Caco-2 (cell line): Measurements from ENCODE around the gene ISLR. TPM values are rescaled to one million over a fixed set of nuclear protein-coding genes. Genes with fewer than 3 reads are reported as not detected.

Experiments used
- BruUV-seq: library from RNA; stranded (reverse); fragments of 400-500 nt; replicated peaks from 2 replicates; lab custom pipeline; 2021; lab: Mats Ljungman, UMichigan
- CTCF ChIA-PET: fragments of 300-600 bp; sonication (Branson Sonifier 250); formaldehyde crosslinking; loops from one replicate; lab custom pipeline; 2022; ENCODE audit warnings: antibody characterized with exemption; lab: Charles Lee
- POLR2A ChIA-PET: fragments of 300-600 bp; sonication (Branson Sonifier 250); formaldehyde crosslinking; loops from one replicate; lab custom pipeline; 2022; ENCODE audit warnings: antibody characterized with exemption; lab: Charles Lee
- DNase-seq, 2 experiments: peaks; one replicate each; pipeline versions ENCODE4 v3.0.0 to v3.0.0-alpha.2; 2020 to 2022
- H3K27me3 ChIP-seq: replicated peaks from 2 replicates; pipeline ENCODE4 v1.6.0; 2011; ENCODE audit warnings: low read length; ENCODE audit not compliant: control insufficient read depth, insufficient read depth
- H3K36me3 ChIP-seq: 2 replicates; pipeline ENCODE4 v1.5.1; 2011; ENCODE audit warnings: low read length; ENCODE audit not compliant: control insufficient read depth, insufficient read depth
- H3K4me1 ChIP-seq: fragments of 250-450 bp; sonication (Bioruptor Pico); 2 replicates; pipeline ENCODE4 v1.5.1; 2020; ENCODE audit warnings: mild to moderate bottlenecking
- H3K4me3 ChIP-seq: 2 replicates; pipeline ENCODE4 v1.5.1; 2011; ENCODE audit warnings: low read depth, mild to moderate bottlenecking, control low read depth, low read length
- H3K9me3 ChIP-seq: fragments of 250-450 bp; sonication (Bioruptor Pico); 2 replicates; pipeline ENCODE4 v1.5.1; 2020; ENCODE audit warnings: mild to moderate bottlenecking, moderate library complexity
- H3K27ac Mint-ChIP-seq: one replicate; pipeline ENCODE4 v1.8.0; 2022; ENCODE audit warnings: mixed read lengths; ENCODE audit not compliant: unreplicated experiment
- H3K27me3 Mint-ChIP-seq: one replicate; pipeline ENCODE4 v1.8.0; 2022; ENCODE audit warnings: mixed read lengths; ENCODE audit not compliant: insufficient read depth, unreplicated experiment
- H3K36me3 Mint-ChIP-seq: one replicate; pipeline ENCODE4 v1.8.0; 2022; ENCODE audit warnings: mild to moderate bottlenecking, mixed read lengths; ENCODE audit not compliant: insufficient read depth, unreplicated experiment
- H3K4me1 Mint-ChIP-seq: one replicate; pipeline ENCODE4 v1.8.0; 2022; ENCODE audit warnings: low read depth, mixed read lengths; ENCODE audit not compliant: unreplicated experiment
- H3K4me3 Mint-ChIP-seq: one replicate; pipeline ENCODE4 v1.8.0; 2022; ENCODE audit warnings: mild to moderate bottlenecking, moderate library complexity, mixed read lengths; ENCODE audit not compliant: unreplicated experiment
- H3K9me3 Mint-ChIP-seq: one replicate; pipeline ENCODE4 v1.8.0; 2022; ENCODE audit warnings: mixed read lengths; ENCODE audit not compliant: unreplicated experiment
- CTCF ChIP-seq, 2 experiments: fragments of 200-600 bp in 1 of 2; IDR thresholded peaks; 1 replicate in 1 of 2; 2 replicates in 1 of 2; pipeline versions ENCODE4 v1.5.1 to v1.8.0; 2011 to 2022; ENCODE audit warnings: antibody characterized with exemption in 1 of 2, control low read depth in 1 of 2, inconsistent platforms in 1 of 2, low read depth in 1 of 2, low read length in 1 of 2, mild to moderate bottlenecking in 1 of 2, moderate library complexity in 1 of 2; ENCODE audit not compliant: insufficient read depth in 1 of 2, severe bottlenecking in 1 of 2, unreplicated experiment in 1 of 2
- intact Hi-C: fragments of 100-400 bp; cut with micrococcal nuclease; formaldehyde crosslinking; loops from one replicate; pipeline ENCODE4 v1.10.0; 2022; ENCODE audit not compliant: unreplicated experiment
- total RNA-seq: library from RNA; stranded (reverse); gene quantifications from 2 replicates; pipeline ENCODE4 v1.2.3, GENCODE V29; 2022

The ISLR gene
- total RNA-seq, 1 experiment from 2014 or later: not detected

- H3K9me3 ChIP-seq: no peaks in the 10 kb centered on the region
- DNase-seq: peak; percentile 42 to 74
- peak within 1 kb of the TSS; percentile 20 for H3K27ac Mint-ChIP-seq
- TF ChIP-seq CTCF (IDR thresholded peaks at IDR 0.05; ENCODE audit: insufficient read depth in 1 of 2, low read depth in 1 of 2, low read length in 1 of 2, severe bottlenecking in 1 of 2, unreplicated experiment in 1 of 2): no peak
- CTCF ChIA-PET: interaction anchor here (0.6 kb wide), 1 partner anchor 21 kb away, joined by 3 read pairs; no protein-coding TSS in a partner anchor
- no peaks in the 10 kb centered on the region for H3K27me3 ChIP-seq
- no TSS peak for BruUV-seq
- peaks cover 12% of the 10 kb centered on the region; the same call in 1 of the 2 replicates for H3K4me1 ChIP-seq
- H3K4me3 Mint-ChIP-seq: peak within 1 kb of the TSS; percentile 18
- H3K36me3 ChIP-seq: no peaks in the 10 kb centered on the region
- H3K4me1 Mint-ChIP-seq: peaks cover 7% of the 10 kb centered on the region
- H3K9me3 Mint-ChIP-seq: no peaks in the 10 kb centered on the region
- H3K27me3 Mint-ChIP-seq: no peaks in the 10 kb centered on the region
- no peaks in the 10 kb centered on the region for H3K36me3 Mint-ChIP-seq
- POLR2A ChIA-PET: no interaction called here
- intact Hi-C loops: no loop called here
- no peak within 1 kb of the TSS for H3K4me3 ChIP-seq
These were observed 29.2 kb downstream of the ISLR start, which contains the start of gene STRA6 for GRCh38 chr15:74202452-74203401. Gene STRA6 (minus strand): TSS chr15:74202787. CDS start chr15:74202267, 520 bp downstream.

GRCh38 chr15:74203914-74204431, 30.5 kb downstream of the ISLR start:
- Mint-ChIP-seq H3K4me1 (peaks cover 14% of the 10 kb centered on the region), H3K9me3 (no peaks in the 10 kb centered on the region), H3K27me3 (no peaks in the 10 kb centered on the region), H3K4me3 (no peak overlapping the region), H3K27ac (no peak overlapping the region), H3K36me3 (peaks cover 6% of the 10 kb centered on the region)
- Histone ChIP-seq H3K4me1 (peaks cover 12% of the 10 kb centered on the region; the same call in 1 of the 2 replicates), H3K36me3 (no peaks in the 10 kb centered on the region), H3K27me3 (no peaks in the 10 kb centered on the region), H3K9me3 (no peaks in the 10 kb centered on the region), H3K4me3 (no peak overlapping the region)
- intact Hi-C loops: no loop called here
- no peak for DNase-seq
- ChIA-PET CTCF (no interaction called here), POLR2A (no interaction called here)
- no peak for TF ChIP-seq CTCF (IDR thresholded peaks at IDR 0.05; ENCODE audit: insufficient read depth in 1 of 2, low read depth in 1 of 2, low read length in 1 of 2, severe bottlenecking in 1 of 2, unreplicated experiment in 1 of 2)
- no TSS peak for BruUV-seq

GRCh38 chr15:74205582-74205947, 32.1 kb downstream of the ISLR start:
- Histone ChIP-seq H3K9me3 (no peaks in the 10 kb centered on the region), H3K4me3 (no peak overlapping the region), H3K4me1 (peaks cover 12% of the 10 kb centered on the region; the same call in 1 of the 2 replicates), H3K27me3 (no peaks in the 10 kb centered on the region), H3K36me3 (no peaks in the 10 kb centered on the region)
- H3K9me3 Mint-ChIP-seq: no peaks in the 10 kb centered on the region
- no peak for DNase-seq
- TF ChIP-seq CTCF (IDR thresholded peaks at IDR 0.05; ENCODE audit: insufficient read depth in 1 of 2, low read depth in 1 of 2, low read length in 1 of 2, severe bottlenecking in 1 of 2, unreplicated experiment in 1 of 2): no peak
- intact Hi-C loops: no loop called here
- ChIA-PET POLR2A (no interaction called here), CTCF (no interaction called here)
- H3K27ac Mint-ChIP-seq: no peak overlapping the region
- no peaks in the 10 kb centered on the region for H3K27me3 Mint-ChIP-seq
- no TSS peak for BruUV-seq
- H3K4me3 Mint-ChIP-seq: no peak overlapping the region
- H3K36me3 Mint-ChIP-seq: peaks cover 6% of the 10 kb centered on the region
- H3K4me1 Mint-ChIP-seq: peaks cover 14% of the 10 kb centered on the region
